ENCODE measurements around the gene PPP2CA.

- TF ChIP-seq EZH2phosphoT487 (IDR thresholded peaks at IDR 0.05; ENCODE audit: borderline replicate concordance), result no peak
- TF ChIP-seq, protein P1, sequence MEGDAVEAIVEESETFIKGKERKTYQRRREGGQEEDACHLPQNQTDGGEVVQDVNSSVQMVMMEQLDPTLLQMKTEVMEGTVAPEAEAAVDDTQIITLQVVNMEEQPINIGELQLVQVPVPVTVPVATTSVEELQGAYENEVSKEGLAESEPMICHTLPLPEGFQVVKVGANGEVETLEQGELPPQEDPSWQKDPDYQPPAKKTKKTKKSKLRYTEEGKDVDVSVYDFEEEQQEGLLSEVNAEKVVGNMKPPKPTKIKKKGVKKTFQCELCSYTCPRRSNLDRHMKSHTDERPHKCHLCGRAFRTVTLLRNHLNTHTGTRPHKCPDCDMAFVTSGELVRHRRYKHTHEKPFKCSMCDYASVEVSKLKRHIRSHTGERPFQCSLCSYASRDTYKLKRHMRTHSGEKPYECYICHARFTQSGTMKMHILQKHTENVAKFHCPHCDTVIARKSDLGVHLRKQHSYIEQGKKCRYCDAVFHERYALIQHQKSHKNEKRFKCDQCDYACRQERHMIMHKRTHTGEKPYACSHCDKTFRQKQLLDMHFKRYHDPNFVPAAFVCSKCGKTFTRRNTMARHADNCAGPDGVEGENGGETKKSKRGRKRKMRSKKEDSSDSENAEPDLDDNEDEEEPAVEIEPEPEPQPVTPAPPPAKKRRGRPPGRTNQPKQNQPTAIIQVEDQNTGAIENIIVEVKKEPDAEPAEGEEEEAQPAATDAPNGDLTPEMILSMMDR (conservative IDR thresholded peaks at IDR 0.05; ENCODE audit: low read length), result no peak
Measured at GRCh38 chr5:134148316-134148715, 77.6 kb downstream of the PPP2CA start.
